Omental fat pad (tissue), 4 donors: ENCODE results near the gene SCGB1C2. TPM values are rescaled to one million over a fixed set of nuclear protein-coding genes. Genes with fewer than 3 reads are reported as not detected.

Experiments
- ATAC-seq: fragments of 150-250 bp; one replicate; pipeline ENCODE4 v1.9.1; 2016; ENCODE audit warnings: mild to moderate bottlenecking, moderate library complexity; ENCODE audit not compliant: low FRiP score
- DNase-seq: peaks from one replicate; pipeline ENCODE4 v3.0.0-alpha.2; 2019; ENCODE audit warnings: low spot score
- small RNA-seq: library from RNA; depleted of rRNA; stranded (forward); fragments of <200 nt; gene quantifications from one replicate; pipeline ENCODE3, GENCODE V24; 2016
- total RNA-seq, 4 donors: library from RNA; depleted of rRNA; stranded (reverse); fragments of >200 nt; gene quantifications; one replicate each; pipeline ENCODE4 v1.1.0, GENCODE V29; 2016
- TF ChIP-seq, protein P1 (sequence below), 3 donors: fragments of 450-650 bp; IDR thresholded peaks; one replicate each; pipeline ENCODE4 v1.5.1; 2016 to 2017; ENCODE audit warnings: antibody characterized with exemption in 3 of 3, mild to moderate bottlenecking in 3 of 3, moderate library complexity in 2 of 3

The SCGB1C2 gene
- total RNA-seq, 4 donors from 2014 or later, result not detected

GRCh38 chr17:183021-183420 lies 45.7 kb downstream of the SCGB1C2 start:
- ATAC-seq (no peak), DNase-seq (no peak)
- TF ChIP-seq, protein P1, sequence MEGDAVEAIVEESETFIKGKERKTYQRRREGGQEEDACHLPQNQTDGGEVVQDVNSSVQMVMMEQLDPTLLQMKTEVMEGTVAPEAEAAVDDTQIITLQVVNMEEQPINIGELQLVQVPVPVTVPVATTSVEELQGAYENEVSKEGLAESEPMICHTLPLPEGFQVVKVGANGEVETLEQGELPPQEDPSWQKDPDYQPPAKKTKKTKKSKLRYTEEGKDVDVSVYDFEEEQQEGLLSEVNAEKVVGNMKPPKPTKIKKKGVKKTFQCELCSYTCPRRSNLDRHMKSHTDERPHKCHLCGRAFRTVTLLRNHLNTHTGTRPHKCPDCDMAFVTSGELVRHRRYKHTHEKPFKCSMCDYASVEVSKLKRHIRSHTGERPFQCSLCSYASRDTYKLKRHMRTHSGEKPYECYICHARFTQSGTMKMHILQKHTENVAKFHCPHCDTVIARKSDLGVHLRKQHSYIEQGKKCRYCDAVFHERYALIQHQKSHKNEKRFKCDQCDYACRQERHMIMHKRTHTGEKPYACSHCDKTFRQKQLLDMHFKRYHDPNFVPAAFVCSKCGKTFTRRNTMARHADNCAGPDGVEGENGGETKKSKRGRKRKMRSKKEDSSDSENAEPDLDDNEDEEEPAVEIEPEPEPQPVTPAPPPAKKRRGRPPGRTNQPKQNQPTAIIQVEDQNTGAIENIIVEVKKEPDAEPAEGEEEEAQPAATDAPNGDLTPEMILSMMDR (IDR thresholded peaks at IDR 0.05), result no peak

DNA sequence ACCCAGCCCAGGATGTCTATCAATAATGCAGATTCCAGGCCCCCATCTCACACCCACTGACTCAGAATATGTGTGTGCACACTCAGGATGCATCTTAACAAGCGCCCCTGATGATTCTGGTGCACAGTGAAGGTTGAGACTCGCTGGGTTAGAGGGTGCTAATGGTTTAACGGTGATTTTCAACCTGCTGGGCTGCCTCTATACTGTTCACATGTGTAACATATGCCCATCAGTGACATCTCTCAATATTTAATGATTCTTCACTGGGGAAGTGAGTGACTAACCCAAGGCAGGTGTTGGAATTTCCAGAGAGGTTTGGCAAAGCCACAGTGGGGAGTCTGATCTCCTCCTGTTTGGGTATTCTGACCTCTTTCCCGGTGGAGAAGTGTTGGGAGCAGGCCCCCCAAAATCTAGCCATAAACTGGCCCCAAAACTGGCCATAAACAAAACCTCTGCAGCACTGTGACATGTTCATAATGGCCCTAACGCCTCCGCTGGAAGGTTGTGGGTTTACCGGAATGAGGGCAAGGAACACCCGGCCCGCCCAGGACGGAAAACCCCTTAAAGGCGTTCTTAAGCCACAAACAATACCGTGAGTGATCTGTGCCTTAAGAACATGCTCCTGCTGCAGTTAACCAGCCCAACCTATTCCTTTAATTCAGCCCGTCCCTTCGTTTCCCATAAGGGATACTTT lies 48.2 kb downstream of the SCGB1C2 start:
- ATAC-seq (no peak), DNase-seq (no peak)
- TF ChIP-seq, protein P1 (IDR thresholded peaks at IDR 0.05), result no peak

DNA sequence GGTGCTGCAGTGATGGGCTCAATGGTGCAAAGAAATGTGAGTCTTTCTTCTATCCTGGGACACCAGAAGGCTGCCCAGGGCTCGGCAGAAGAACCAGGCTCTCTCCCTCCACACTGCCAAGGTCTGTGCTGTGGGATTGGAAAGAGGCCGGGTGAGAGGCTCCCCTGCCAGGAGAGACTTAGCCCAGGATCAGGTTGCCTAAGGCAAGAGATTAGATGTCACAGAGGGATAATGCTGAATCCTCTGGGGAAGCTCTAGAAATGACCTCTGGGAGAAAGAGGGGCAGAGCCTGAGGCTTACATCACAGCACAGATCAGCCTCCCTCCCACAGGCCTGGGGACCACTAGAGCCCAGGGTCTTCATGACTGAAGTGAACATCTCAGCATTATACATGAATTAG lies 49.8 kb downstream of the SCGB1C2 start:
- TF ChIP-seq, protein P1 (IDR thresholded peaks at IDR 0.05), result no peak
- ATAC-seq (no peak), DNase-seq (no peak)

Small RNA genes within 50 kb of the gene (small RNA-seq; reads per million reads assigned to genes)
- gene RF00026, result not detected

Other genes with a start within 250 kb of the SCGB1C2 start
- 10 to 100 TPM in 2 of 4 donors, 1 to 10 TPM in 2; 4.9 to 41.9 (median 19.3) TPM for gene DOC2B, start 44.1 kb downstream of the SCGB1C2 start, total RNA-seq
- 10 to 100 TPM; 10.0 to 51.1 (median 25.7) TPM for gene RPH3AL, start 215.2 kb downstream of the SCGB1C2 start, total RNA-seq